ENCODE results near the gene GALNS. TPM values are rescaled to one million over a fixed set of nuclear protein-coding genes. Genes with fewer than 3 reads are reported as not detected.
A peak's percentile ranks its signal among the peaks of the same experiment; 100 is the strongest.

GALNS gene
- total RNA-seq, 1 donor from 2014 or later: 23.1 TPM

- no peak for DNase-seq (ENCODE audit: low spot score)
- ATAC-seq: no peak
Observed at GRCh38 chr16:88807626-88808453, 48.9 kb downstream of the GALNS start.

DNA sequence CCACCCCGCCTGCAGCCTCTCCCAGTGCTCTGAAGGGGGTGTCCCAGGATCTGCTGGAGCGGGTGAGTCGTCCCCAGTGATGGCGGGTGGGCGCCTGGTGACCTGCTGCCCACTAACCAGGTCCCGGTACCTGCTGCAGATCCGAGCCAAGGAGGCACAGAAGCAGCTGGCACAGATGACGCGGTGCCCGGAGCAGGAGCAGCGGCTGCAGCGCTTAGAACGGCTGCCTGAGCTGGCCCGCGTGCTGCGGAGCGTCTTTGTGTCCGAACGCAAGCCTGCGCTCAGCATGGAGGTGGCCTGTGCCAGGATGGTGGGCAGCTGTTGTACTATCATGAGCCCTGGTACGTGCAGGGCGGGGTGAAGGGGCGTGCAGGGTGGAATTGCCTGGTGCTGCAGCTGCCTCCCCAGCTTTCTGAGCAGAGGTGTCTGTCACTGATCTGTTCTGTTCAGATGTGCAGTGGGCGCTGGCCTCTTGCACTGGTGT, 49.6 kb downstream of the GALNS start:
- DNase-seq (ENCODE audit: low spot score) (no peak), ATAC-seq (no peak)

GRCh38 chr16:88806491-88807111, 50.1 kb downstream of the GALNS start:
- ATAC-seq: no peak
- no peak for DNase-seq (ENCODE audit: low spot score)

DNA sequence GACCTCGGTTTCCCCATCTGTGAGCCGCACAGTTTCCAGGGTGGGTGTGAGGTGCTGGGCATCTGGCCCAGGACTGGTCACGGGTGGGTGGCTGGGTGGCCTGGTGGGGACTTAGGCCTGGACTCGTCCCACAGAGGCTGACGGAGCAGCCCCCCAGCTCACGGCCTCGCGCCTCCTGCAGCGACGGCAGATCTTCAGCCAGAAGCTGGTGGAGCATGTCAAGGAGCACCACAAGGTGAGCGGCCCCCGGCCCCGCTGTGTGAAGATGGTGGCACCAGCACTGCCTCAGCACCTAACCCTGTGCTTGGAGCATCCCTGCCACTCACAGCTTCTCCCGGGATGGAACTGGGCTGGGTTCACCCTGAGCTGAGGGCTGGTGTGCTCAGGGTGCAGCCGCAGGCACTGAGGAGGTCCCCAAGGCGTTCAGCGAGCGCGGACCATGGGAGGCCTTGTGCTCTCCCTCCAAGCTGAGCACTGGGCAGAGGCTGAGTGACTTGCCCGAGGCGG, 50.8 kb downstream of the GALNS start:
- DNase-seq (ENCODE audit: low spot score) (no peak), ATAC-seq (no peak)

- no peak for ATAC-seq
- no peak for DNase-seq (ENCODE audit: low spot score)
Observed at GRCh38 chr16:88805340-88805715, 51.4 kb downstream of the GALNS start.

GRCh38 chr16:88804552-88805339, 52.0 kb downstream of the GALNS start:
- DNase-seq (ENCODE audit: low spot score) (no peak), ATAC-seq (peak; percentile 8)

GRCh38 chr16:88804173-88804551, 52.6 kb downstream of the GALNS start:
- DNase-seq (ENCODE audit: low spot score) (no peak), ATAC-seq (no peak)

GRCh38 chr16:88803264-88803987, 53.3 kb downstream of the GALNS start, which contains the start of gene CDT1:
Gene CDT1 (plus strand): TSS chr16:88803789. CDS start chr16:88803832, 43 bp downstream.
- DNase-seq (ENCODE audit: low spot score) (peak; percentile 86), ATAC-seq (peak; percentile 82)

DNA sequence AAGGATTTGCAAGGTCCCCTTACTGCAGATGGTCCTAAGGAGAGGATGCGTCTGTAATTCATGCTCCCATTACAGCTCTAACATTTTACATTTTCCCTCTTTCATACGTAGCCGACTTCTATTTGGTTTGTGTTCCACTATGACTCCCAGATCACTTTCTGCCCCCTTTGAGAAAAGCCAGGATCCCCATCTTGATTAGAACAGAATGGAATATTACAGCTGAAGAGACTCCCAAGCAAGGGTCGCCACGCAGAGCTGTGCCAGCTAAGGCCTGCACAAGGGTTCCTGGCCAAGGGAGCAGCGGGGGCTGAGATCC, 56.5 kb downstream of the GALNS start:
- ATAC-seq: no peak

GRCh38 chr16:88799569-88800276, 57.0 kb downstream of the GALNS start:
- no peak for DNase-seq (ENCODE audit: low spot score)

More for the DNA sequence above, 56.5 kb downstream of the GALNS start:
- DNase-seq (ENCODE audit: low spot score): no peak

GRCh38 chr16:88798772-88799455, 57.8 kb downstream of the GALNS start:
- no peak for DNase-seq (ENCODE audit: low spot score)
- no peak for ATAC-seq

More at GRCh38 chr16:88799569-88800276, 57.0 kb downstream of the GALNS start:
- no peak for ATAC-seq

DNA sequence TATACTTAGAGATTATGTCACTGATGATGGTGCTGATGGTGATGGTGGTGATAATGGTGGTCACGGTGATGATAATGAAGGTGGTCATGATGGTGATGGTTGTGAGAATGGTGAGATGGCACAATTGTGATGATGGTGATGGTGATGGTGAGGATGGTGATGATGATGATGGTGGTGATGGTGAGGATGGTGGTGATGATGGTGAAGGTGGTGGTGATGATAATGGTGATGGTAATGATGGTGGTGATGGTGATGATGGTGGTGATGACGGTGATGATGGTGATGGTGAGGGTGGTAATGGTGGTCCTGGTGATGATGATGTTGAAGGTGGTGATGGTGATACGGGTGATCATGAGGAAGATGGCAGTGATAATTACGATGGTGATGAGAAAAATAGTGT, 58.7 kb downstream of the GALNS start:
- ATAC-seq: no peak

GRCh38 chr16:88796278-88796677, 60.5 kb downstream of the GALNS start:
- DNase-seq (ENCODE audit: low spot score) (no peak), ATAC-seq (no peak)

More for the DNA sequence above, 58.7 kb downstream of the GALNS start:
- no peak for DNase-seq (ENCODE audit: low spot score)

- ATAC-seq (no peak), DNase-seq (ENCODE audit: low spot score) (no peak)
Observed at GRCh38 chr16:88793251-88793954, 63.3 kb downstream of the GALNS start.

GRCh38 chr16:88792668-88793250, 64.0 kb downstream of the GALNS start:
- ATAC-seq (no peak), DNase-seq (ENCODE audit: low spot score) (no peak)

GRCh38 chr16:88792078-88792550, 64.6 kb downstream of the GALNS start:
- DNase-seq (ENCODE audit: low spot score): no peak
- no peak for ATAC-seq

DNA sequence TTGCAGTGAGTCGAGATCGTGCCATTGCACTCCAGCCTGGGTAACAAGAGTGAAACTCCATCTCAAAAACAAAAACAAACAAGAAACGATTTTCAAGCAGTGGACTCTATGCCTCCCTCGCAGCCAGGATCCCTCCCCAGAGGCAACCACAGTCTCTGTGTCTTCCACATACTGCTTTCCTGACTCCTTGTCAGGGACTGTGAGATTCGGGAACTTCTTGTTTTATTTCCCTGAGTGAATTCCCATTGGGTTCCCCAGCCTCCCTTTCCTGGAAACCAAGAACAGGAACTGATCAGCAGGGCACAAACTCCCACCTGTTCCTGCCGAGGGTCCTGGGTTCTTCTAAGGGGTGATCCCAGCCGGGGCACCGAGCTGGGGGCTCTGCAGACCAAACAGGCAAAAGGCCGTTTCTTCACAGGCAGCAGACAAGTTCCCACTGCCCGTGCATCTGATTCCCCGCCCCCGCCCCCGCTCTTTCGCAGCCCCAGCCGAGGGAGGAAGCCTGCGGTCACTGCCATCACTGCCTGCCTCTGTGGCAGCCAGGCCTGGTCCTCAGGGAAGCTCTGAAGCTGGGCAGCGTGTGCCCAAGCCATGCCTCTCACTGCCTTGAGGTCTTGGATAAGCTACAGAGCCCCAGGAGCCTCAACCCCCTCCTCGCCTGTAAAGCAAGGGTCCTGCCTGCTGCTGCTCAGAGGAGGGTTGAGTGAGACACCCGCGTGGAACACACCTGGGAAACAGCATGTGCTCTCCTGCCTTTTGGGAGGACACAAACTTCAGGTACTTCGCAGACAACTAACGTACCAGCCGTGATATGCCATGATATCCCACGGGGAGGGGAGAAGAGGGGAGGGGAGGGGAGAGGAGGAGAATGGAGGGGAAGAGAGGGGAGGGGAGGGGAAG, 66.2 kb downstream of the GALNS start:
- DNase-seq (ENCODE audit: low spot score) (no peak), ATAC-seq (no peak)
